ENCODE measurements around the gene RAB7B.

The RAB7B gene

DNA sequence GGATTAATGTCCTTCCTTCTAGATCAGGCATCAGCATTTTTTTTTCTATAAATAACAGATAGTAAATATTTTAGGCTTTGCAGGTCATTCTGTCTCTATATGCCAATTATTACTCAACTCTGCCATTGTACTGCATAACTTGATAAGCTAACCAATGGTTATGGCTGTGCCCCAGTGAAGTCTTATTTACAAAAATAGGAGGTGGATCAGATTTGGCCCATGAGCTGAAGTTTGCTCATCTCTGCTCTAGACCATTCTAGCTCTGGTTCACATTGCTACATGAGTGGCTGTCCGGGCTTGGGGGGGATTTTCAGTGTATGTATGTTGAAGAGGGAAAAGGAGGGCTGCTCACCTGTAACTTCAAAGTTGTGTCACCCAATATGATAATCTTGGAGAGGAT lies 10.1 kb downstream of the RAB7B start:
- no peak for DNase-seq

DNA sequence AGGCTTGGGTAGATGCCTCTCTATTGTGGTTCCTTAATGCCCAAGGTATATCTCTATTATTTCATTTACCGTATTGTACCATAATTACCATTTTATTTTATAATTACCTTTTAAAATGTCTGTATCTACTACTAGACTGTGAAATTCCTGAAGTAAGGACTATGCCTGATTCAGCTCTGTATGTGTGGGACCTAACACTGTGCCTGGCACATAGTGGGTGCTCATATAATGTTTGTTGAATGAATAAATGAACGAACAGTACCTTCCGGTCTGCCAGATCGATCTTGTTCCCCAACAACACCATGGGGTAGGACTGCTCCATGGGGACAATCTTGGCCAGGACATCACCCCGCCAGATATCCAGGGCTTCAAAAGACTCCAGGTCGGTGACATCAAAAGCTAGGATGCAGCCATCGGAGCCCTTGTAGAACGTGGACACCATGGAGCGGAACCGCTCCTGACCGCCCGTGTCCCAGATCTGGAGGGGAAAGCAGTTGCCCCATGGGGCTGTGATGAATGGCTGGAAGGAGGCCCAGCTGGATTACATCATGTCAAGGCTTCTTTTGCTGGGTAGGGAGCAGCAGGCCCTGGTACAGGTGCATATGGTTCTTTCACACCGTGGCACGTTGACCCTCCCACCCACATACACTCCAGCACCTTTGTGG lies 10.8 kb downstream of the RAB7B start:
- no peak for DNase-seq

DNA sequence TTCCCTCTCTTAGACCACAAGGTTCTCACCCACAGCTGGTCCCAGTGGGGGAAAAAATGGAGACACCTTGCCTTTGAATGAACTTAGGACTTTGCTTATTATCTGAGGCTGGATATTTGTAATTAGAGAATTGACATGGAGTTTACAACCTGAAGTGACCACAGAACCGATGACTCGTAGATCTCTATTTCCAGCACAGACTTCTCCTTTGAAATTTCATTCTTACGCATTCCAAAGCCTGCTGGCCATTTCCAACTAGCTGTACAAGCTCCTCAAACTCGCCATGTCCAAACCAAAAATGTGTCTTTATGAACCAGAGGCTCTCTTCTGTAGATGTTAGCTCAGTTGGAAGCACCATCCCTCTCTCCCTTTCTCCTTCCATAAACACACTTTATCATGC lies 12.0 kb downstream of the RAB7B start:
- DNase-seq: no peak

DNA sequence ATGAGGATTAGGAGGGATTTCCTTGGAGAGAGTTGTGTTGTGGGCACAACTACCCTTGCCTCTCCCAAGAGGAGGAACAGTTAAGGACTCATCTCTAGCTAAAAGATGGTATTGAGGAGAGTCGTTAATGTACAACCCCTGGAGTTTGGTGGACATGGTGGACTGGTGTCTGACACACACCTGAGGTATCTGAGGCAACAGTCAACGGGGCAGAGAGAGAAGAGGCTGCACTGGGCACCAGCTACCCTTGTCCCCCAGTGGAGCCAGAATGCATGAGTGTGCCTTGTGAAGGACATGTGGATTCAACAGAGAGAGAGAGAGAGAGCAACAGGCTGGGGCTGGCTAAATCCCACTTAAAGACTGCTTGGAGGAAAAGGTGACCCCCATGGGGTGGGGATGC lies 13.0 kb downstream of the RAB7B start:
- DNase-seq: no peak

DNA sequence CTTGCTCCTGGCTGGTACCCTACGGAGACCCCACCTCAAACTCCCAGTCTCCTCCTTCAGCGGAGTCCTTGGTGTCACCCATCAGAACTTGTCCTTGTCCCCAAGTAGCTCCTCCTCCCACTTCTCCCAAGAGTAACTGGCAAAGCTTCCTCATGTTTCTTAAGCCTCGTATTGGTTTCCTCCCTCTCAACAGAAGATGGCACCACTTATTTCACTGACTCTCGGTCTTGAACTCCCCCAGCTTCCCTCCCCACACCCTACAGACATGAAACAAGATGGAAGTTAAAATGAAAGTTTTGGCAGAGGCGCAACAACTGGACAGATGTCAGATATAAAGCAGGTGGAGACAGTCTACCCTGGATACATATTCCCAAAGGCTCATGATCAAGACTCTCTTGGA lies 13.4 kb downstream of the RAB7B start:
- no peak for DNase-seq

DNA sequence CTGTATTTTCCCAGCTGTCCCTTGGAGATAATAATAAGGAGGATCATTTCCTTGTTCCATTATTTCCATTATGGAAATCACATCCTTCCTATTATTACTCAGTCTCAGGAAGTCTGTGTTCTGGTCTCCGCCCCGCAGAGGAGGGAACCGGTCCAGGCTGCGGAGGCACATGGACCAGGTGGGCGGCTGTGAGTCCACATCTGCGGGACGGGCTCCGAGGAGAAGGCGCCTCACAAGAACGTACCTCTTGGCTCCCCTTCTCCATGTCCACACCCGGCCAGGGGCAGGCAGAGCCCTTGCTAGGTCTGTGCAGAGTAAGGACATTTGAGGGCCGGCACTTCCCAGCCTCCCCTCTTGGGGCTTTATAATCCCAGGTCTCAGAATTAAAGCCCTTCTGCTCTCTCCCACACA lies 14.6 kb downstream of the RAB7B start:
- no peak for DNase-seq

DNA sequence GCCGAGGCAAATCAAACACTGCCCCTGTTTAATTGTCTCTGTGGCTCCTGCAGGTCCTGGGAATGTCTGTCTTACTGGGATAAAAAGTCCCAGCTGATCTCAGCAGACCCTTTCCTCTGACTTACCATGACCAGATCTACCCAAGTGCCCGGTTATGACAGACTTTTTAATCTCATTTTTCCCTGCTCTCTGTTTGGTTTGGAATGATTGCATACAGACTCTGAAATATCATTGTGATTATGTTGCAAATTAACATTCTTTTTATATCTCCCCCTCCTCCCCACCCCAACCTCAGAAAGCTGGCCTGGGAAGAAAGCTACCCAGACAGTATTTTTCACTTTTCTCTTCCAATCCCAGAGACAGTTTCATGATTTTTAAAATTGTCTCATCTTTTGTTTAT lies 16.3 kb downstream of the RAB7B start:
- no peak for DNase-seq

DNA sequence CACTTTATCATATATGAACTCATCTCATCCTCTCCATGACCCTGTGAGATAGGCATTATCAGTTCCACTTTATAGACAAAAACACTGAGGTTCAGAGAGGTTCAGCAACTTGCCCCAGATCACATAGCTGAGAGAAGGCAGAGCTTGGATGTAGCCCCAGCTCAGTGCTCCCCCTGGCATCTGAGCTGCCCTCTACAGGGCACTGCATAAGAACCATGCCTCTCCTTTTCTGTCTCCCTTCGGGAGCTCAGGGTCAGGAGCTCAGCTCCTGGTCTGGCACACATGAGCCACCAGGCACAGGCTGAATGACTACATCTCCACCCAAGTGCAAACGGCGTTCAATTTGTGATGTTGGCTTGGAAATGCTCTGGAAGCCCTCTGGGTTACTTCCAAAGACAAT lies 16.9 kb downstream of the RAB7B start:
- DNase-seq: no peak

DNA sequence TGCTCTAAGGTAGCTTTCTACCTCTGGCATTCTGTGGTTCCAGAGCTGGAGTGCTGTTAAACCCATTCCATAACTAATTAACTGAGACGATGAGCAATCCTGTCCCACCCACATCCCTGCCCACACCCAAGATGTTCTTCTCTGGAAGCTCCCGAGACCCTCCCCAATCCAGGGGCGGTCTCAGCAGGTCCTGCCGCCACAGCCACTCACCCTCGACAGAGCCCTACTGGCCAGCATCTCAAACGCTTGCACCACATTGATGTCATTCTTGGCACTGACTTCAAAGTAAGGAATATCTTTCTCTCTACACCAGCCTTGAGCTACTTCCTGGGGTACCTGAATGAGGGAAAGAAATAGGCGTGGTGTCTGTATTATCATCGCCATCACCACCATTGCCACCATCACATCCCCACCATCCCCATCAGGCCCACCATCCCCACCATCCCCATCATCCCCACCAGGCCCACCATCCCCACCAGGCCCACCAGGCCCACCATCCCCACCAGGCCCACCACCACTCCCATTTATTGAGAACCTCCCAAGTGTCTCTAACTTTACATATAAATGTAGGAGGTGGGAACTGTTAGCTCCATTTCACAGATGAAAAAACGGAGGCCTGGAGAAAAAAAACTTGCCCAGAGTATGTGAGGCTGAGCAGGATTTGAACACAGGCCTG lies 17.7 kb downstream of the RAB7B start:
- DNase-seq: no peak

DNA sequence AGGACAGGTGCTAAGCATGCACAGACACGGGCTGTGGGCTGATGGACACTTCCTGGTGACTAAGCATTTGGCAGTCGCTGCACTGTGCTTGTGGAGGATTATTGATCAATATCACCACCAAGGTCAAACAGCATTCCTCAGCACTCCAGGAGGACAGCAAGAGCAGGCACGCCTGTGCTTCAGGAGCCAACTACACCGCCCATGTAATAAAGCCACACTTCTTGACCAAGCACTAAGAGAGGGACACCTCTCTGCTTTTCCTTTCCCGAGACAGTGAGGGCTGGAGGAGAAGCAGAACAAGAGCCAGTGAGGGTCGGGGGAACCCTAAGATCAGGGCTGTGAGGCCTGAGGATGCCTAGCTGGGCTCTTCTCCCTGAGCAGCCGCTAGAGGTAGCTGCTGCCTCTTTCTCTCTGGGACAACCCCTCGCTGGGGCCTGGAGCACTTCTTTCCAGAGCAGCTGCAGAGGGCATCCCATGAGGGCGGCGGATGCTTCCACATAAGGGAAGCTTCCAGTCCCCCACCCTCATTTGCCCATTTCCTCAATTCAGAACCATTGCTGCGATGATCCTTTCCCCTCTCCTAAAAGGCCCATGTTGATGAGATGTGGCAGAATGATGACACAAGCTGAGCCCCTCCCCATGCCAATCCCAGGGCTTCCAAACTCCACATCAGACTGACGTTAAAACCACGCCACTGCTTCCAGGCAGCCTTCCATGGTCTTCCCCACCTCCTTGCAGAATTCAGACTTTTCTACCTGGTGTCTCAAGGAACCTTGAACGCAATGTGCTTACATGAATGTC lies 19.1 kb downstream of the RAB7B start:
- no peak for DNase-seq

DNA sequence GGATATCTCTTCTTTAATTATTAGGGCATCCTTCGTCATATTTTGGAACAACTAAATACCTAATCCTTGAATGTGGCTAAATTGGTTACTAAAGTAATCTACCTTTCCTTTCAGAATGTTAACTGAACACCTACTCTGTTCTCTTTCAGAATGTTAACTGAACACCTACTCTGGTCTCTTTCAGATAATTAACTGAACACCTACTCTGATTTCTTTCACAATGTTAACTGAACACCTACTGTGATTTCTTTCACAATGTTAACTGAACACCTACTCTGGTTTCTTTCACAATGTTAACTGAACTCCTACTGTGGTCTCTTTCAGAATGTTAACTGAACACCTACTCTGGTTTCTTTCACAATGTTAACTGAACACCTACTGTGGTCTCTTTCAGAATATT lies 21.9 kb downstream of the RAB7B start:
- DNase-seq: no peak

DNA sequence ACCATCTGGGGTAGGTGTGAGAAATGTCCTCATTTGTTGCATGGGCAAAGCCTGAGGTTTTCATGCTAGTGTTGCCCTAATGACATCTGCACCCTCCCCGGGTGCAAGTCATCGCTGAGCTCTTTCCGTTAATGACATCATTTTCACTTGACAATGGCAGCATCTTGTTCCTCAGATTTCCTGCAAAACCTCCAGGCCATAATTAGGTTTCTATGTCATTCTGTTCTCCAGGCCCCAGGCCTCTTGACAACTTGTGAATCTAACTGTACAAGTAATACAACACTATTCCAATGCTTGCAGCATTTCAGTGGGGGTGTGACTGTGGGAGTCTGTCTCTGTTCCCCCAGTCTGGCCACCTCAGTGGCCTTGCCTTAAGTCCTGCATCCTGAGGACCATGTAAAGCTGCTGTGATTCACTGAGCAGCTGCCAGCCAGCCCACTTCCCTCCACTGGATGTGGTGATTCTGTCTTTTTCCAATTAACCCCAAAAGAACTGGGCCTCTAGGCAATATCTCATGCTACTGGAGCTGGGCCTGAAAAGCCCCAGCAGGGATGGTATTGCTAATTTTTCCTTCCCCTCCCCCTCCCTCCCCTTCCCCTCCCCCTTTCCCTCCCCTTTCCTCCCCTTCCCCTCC lies 22.8 kb downstream of the RAB7B start:
- DNase-seq: no peak

DNA sequence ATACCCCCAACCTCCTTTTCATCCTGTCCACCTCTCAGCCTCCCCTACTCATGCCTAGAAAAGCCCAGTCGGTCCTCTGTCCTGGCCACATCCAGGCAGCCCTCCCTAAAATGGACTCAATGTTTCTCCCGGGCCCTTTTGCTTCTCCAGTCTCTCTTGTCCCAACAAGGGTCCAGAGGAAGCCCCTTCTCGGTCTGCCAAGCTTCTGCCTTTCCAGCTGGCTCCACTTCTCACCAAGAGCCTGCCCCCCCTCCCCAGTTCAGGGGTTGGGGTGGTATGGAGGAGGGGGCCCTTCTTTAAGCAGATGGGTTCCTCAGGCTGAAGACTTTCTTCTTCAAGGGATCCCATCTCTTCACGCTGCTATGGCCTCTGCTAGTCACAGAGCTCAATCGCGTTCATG lies 23.9 kb downstream of the RAB7B start:
- DNase-seq: no peak

DNA sequence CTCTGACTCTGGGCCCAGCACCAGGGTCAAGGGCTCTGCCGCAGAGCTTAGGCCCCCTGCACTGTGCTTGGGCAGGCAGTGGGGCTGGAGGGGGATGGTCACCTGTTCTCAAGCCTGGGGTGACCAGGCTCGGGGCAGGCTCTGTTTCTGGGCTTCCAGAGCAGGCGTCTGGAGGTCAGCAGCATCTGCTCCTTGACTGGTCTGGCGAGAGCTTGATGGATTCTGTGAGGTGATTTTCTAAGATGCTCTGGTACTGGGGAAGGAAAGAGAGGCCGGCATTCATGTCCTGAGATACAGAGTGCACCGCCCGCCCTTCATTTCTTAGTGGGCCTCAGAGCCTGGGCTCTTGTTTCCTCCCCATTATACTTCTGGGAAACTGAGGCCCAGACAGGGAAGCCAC lies 24.5 kb downstream of the RAB7B start:
- DNase-seq: no peak

DNA sequence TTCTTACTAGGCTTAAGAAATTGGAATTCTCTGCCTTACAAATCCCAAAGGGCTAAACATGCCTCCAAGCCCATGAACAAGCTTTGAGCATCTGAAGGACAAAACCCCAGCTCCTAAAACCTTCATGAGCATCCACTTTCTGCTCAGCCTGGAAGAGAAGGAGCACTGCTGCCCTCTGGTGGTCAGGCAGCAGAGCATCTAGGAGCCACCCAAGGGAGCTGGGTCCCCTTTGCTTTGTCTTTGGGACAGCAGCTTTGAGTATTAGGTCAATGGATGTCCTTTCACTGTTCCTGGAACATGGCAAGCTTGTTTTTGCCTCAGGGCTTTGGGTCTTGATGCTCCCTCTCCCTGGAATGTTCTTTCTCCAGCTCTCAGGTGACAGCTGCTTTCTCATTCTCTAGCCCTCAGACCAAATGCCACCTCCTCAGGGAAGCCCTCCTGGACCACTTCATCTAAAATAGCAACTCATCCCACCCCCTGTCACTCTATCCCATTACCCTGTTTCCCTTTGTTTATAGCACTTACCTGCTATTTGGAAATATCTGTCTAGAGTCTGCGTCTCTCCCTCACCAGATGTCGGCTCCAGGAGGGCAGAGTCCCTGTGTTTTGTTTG lies 25.7 kb downstream of the RAB7B start:
- DNase-seq: peak; percentile 61 to 77

DNA sequence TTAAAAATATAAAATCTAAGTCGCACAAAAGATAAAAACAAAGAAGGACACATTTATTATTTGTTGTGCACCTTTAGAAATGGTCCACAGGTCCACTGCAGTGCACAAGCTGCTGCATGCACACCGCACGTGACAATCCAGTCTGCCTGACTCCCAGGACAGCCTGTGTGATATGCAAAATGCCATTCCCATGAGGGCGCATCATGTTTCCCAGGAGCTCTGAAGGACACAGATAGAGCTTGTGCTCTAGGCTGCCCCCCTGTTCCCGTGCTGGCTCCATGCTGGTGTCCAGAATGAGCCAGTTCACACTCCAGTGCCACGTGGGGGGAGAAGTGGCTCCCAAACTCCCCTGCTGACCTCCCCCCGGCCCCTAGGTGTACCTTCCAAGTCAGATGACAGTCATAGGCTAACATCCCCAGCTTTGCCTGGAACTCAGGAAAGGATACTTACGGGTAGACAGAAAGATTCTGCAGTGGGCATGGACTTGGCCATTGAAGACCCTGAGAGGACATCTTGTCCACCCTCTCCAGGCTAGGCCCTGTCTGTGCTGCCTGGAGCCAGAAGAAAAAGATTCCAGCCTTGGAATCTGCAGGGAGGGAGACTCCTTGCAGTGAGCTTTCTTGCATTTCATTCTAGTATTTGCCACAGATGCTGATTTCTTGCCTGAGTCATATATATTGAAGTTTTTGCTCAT lies 26.3 kb downstream of the RAB7B start:
- no peak for DNase-seq

DNA sequence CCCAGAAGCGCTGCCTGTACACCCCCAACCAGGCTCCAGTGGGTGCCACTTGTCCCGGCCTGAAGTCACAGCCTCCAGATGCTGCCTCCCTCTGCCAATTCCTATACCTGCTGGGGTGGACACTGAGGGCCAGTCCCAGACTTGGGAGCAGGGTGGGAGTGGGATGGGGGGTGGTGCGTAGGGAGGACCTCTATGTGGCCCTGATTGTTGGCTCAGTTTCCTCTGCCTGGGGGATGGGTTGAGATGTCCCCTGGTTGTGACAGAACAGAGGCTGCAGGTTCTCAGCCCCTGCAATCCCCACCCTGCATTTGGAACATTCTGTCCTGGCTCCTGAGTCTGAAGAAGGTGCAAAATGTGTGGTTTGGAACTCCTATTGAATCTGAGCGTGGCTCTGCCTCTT lies 27.2 kb downstream of the RAB7B start:
- DNase-seq: no peak

DNA sequence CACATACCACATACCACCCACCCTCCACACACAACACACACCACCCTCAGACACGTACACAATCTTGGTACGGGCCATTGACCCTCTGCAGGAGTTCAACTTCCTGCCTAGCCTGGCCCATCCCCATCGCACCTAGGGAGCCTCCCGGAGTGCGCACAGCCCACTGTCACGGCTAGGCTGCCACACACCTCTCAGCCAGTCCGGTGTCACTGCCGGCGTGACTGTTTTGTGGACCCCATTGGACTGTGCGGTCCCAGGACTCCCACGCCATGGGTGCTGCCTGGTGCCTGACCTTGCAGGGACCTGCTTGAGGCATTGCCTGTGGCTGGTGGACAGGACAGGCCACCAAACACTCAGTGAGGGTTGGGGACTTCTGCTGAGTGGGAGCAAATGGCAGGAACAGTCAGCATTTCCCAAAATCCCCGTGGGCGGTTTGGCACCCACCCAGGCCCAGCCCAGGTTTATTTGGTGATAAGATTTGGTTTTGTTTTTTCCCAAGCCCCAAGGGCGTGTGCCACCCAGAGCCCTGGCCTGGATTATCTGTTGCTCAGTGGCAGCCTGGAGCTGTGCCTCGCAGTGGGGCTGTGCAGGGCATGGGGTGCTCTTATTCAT lies 27.7 kb downstream of the RAB7B start:
- DNase-seq: no peak

DNA sequence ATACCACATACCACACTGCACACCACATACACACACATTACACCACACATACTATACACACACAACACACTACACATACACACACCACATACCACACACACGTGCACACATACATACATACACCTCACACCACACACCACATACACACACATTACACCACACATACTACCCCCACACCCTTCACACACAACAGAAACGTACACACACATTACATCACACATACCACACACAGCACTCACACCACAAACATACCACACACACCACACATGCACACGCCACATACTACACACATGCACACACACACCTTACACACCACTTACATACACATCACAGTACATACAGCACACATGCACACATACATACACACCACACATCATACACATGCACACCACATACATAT lies 28.5 kb downstream of the RAB7B start:
- no peak for DNase-seq

DNA sequence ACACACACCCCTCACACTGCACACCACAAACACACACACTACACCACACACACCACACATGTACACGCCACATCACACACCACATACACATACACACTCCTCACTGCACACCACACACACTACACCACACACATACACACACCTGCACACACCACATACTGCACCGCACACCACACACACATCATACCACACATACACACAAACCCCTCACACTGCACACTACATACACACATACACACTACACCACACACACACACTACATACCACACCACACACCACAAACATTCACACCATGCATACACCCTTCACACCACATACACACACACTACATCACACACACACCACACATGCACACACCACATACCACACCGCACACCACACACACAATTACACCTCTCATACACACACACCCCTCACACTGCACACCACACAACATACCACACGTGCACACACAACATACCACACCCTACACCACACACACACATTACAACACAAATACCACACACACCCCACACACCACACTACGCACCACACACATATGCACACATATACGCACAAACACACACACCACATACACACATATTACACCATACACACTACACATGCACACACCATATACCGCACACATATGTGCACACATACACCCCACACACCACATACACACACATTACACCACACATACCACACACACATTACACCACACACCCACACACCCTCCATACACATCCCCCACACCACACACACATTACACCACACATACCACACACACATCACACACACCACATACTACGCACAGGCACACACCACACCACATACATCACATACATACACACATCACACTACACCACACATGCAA lies 29.6 kb downstream of the RAB7B start:
- DNase-seq: no peak

DNA sequence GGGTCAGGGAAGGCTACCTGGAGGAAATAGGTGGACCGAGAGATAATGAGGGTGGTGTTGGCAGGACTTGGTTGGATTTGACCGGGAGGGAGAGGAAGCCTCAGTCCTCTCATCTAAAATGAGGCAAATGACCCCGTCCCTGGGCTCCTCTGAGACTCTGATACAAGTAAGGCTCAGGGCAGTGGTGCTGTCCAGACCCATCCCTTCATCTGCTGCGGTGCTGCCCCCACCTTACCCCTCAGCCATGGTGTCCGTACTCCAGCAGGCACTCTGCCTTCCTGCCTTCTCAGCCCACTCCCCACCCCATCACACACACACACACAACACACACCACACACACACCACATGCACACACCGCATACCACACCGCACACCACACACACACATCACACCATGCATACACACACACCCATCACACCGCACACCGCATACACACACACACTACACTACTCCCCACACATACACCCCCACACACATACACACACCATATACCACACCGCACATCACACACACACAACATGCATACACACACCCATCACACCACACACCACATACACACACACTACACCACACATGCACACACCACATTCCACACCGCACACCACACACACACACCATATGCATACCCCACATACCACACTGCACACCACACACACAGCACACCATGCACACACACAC lies 30.6 kb downstream of the RAB7B start:
- DNase-seq: no peak

Data from stimulated activated CD4-positive, alpha-beta T cell treated with anti-CD3 and anti-CD28 coated beads, Interleukin-4, amount 100 ng/mL, for 4 hours (primary cell).